ENCODE results near the gene F10. TPM values are rescaled to one million over a fixed set of nuclear protein-coding genes. Genes with fewer than 3 reads are reported as not detected.

The F10 gene
- total and polyA plus RNA-seq, 2 of the 13 experiments (the other 11 are each of a cell fraction or from before 2014, with no cell fraction given): 58.4 to 237 TPM

- no peak for TF ChIP-seq TMF1 (CRISPR knock-in tag; IDR thresholded peaks at IDR 0.05; ENCODE audit: low read depth)
- TF ChIP-seq POLR2AphosphoS2 (IDR thresholded peaks at IDR 0.05; ENCODE audit: low read depth, low read length): no peak
- TF ChIP-seq, protein P1, sequence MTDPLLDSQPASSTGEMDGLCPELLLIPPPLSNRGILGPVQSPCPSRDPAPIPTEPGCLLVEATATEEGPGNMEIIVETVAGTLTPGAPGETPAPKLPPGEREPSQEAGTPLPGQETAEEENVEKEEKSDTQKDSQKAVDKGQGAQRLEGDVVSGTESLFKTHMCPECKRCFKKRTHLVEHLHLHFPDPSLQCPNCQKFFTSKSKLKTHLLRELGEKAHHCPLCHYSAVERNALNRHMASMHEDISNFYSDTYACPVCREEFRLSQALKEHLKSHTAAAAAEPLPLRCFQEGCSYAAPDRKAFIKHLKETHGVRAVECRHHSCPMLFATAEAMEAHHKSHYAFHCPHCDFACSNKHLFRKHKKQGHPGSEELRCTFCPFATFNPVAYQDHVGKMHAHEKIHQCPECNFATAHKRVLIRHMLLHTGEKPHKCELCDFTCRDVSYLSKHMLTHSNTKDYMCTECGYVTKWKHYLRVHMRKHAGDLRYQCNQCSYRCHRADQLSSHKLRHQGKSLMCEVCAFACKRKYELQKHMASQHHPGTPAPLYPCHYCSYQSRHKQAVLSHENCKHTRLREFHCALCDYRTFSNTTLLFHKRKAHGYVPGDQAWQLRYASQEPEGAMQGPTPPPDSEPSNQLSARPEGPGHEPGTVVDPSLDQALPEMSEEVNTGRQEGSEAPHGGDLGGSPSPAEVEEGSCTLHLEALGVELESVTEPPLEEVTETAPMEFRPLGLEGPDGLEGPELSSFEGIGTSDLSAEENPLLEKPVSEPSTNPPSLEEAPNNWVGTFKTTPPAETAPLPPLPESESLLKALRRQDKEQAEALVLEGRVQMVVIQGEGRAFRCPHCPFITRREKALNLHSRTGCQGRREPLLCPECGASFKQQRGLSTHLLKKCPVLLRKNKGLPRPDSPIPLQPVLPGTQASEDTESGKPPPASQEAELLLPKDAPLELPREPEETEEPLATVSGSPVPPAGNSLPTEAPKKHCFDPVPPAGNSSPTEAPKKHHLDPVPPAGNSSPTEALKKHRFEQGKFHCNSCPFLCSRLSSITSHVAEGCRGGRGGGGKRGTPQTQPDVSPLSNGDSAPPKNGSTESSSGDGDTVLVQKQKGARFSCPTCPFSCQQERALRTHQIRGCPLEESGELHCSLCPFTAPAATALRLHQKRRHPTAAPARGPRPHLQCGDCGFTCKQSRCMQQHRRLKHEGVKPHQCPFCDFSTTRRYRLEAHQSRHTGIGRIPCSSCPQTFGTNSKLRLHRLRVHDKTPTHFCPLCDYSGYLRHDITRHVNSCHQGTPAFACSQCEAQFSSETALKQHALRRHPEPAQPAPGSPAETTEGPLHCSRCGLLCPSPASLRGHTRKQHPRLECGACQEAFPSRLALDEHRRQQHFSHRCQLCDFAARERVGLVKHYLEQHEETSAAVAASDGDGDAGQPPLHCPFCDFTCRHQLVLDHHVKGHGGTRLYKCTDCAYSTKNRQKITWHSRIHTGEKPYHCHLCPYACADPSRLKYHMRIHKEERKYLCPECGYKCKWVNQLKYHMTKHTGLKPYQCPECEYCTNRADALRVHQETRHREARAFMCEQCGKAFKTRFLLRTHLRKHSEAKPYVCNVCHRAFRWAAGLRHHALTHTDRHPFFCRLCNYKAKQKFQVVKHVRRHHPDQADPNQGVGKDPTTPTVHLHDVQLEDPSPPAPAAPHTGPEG (CRISPR knock-in tag; IDR thresholded peaks at IDR 0.05): peak; percentile 76; the same call in 1 of the 2 replicates
- no peak for TF ChIP-seq ZBTB46 (CRISPR knock-in tag; IDR thresholded peaks at IDR 0.05; ENCODE audit: borderline replicate concordance)
- no peak for TF ChIP-seq PBX2 (CRISPR knock-in tag; IDR thresholded peaks at IDR 0.05)
- no peak for TF ChIP-seq BHLHE40 (IDR thresholded peaks at IDR 0.05; ENCODE audit: low read length)
- no peak for TF ChIP-seq ZNF780A (CRISPR knock-in tag; IDR thresholded peaks at IDR 0.05)
- no peak for TF ChIP-seq ZNF282 (IDR thresholded peaks at IDR 0.05; ENCODE audit: partially characterized antibody)
- peak; percentile 94; the same call in 1 of the 2 replicates for TF ChIP-seq FOXJ3 (CRISPR knock-in tag; IDR thresholded peaks at IDR 0.05; ENCODE audit: borderline replicate concordance)
- TF ChIP-seq, protein P2, sequence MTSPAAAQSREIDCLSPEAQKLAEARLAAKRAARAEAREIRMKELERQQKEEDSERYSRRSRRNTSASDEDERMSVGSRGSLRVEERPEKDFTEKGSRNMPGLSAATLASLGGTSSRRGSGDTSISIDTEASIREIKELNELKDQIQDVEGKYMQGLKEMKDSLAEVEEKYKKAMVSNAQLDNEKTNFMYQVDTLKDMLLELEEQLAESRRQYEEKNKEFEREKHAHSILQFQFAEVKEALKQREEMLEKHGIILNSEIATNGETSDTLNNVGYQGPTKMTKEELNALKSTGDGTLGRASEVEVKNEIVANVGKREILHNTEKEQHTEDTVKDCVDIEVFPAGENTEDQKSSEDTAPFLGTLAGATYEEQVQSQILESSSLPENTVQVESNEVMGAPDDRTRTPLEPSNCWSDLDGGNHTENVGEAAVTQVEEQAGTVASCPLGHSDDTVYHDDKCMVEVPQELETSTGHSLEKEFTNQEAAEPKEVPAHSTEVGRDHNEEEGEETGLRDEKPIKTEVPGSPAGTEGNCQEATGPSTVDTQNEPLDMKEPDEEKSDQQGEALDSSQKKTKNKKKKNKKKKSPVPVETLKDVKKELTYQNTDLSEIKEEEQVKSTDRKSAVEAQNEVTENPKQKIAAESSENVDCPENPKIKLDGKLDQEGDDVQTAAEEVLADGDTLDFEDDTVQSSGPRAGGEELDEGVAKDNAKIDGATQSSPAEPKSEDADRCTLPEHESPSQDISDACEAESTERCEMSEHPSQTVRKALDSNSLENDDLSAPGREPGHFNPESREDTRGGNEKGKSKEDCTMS (CRISPR knock-in tag; conservative IDR thresholded peaks at IDR 0.05): no peak
- peak; percentile 64; the same call in 1 of the 2 replicates for TF ChIP-seq ZKSCAN8 (CRISPR knock-in tag; IDR thresholded peaks at IDR 0.05; ENCODE audit: borderline replicate concordance)
- TF ChIP-seq XRCC5 (optimal IDR thresholded peaks at IDR 0.05; ENCODE audit: low read length): peak; percentile 68
- no peak for TF ChIP-seq ZFP36L2 (CRISPR knock-in tag; IDR thresholded peaks at IDR 0.05)
These were observed 16.4 kb downstream of the F10 start (continued) for GRCh38 chr13:113138792-113139551.
